Measurements from ENCODE around the gene CNOT1. TPM values are rescaled to one million over a fixed set of nuclear protein-coding genes. Genes with fewer than 3 reads are reported as not detected.

The CNOT1 gene
- total RNA-seq, 4 donors from 2014 or later, result 122 to 257 (median 178) TPM

DNA sequence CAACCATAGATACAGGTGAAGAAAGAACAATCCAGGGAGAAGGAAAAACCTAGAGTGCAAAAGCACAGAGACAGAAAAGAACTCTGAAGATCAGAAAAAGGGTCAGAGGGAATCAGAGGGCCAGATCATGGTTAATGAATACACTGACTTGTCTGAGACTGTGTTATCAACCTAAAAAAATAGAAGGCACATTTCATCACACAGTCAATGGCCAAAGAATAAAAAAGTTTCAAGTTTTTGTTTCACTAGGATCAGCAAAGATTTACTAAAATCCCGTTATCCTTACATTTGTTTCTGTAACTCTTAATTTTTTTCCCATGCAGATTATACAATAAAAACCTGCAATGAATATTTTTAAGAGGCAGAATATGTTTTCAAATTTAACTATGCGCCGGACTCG is 38.5 kb downstream of the CNOT1 start:
- H3K27ac ChIP-seq, result no peak overlapping the region
- intact Hi-C loops (cut with DNase I; ENCODE audit: low total_unique reads) (no loop called here), in situ Hi-C loops (cut with MboI; ENCODE audit: low pct_ligation_motif_present in 1 of 4, low pct_unique_long_range_greater_than_20kb in 1 of 4, low sequenced_read_pairs in 3 of 4) (no loop called here)
- H3K4me1 ChIP-seq, result no peaks in the 10 kb centered on the region
- H3K9me3 ChIP-seq, result no peaks in the 10 kb centered on the region
- TF ChIP-seq EP300 (IDR thresholded peaks at IDR 0.05; ENCODE audit: low read depth) (no peak), CTCF (IDR thresholded peaks at IDR 0.05) (no peak)
- DNase-seq, result no peak
- peaks cover 0 to 61% (median 30%) of the 10 kb centered on the region in 4 donors for H3K36me3 ChIP-seq
- WGBS, 2 donors (ENCODE audit: low coverage in 1 of 2), result 67 to 72% methylated on average over 3 to 4 of the region's 4 CpGs
- H3K4me3 ChIP-seq, result no peak overlapping the region
- no peaks in the 10 kb centered on the region for H3K27me3 ChIP-seq

GRCh38 chr16:58589326-58589905 is 40.2 kb downstream of the CNOT1 start:
- 74 to 75% methylated on average over 4 to 10 of the region's 10 CpGs for WGBS, 2 donors (ENCODE audit: low coverage in 1 of 2)
- H3K4me3 ChIP-seq, result no peak overlapping the region
- in situ Hi-C loops (cut with MboI; ENCODE audit: low pct_ligation_motif_present in 1 of 4, low pct_unique_long_range_greater_than_20kb in 1 of 4, low sequenced_read_pairs in 3 of 4) (no loop called here), intact Hi-C loops (cut with DNase I; ENCODE audit: low total_unique reads) (no loop called here)
- no peaks in the 10 kb centered on the region for H3K27me3 ChIP-seq
- TF ChIP-seq EP300 (IDR thresholded peaks at IDR 0.05; ENCODE audit: low read depth), result no peak
- TF ChIP-seq POLR2AphosphoS5 (IDR thresholded peaks at IDR 0.05), result no peak
- no peak for TF ChIP-seq POLR2A (IDR thresholded peaks at IDR 0.05)
- no peak for TF ChIP-seq CTCF (IDR thresholded peaks at IDR 0.05)
- H3K27ac ChIP-seq, result no peak overlapping the region
- H3K4me1 ChIP-seq, result no peaks in the 10 kb centered on the region
- H3K36me3 ChIP-seq, result peaks cover 0 to 75% (median 37%) of the 10 kb centered on the region in 4 donors
- H3K9me3 ChIP-seq, result no peaks in the 10 kb centered on the region
- DNase-seq, result no peak

GRCh38 chr16:58588406-58588805 is 41.2 kb downstream of the CNOT1 start:
- Histone ChIP-seq H3K36me3 (peaks cover 0 to 77% (median 38%) of the 10 kb centered on the region in 4 donors), H3K4me1 (no peaks in the 10 kb centered on the region), H3K27me3 (no peaks in the 10 kb centered on the region), H3K27ac (no peak overlapping the region), H3K9me3 (no peaks in the 10 kb centered on the region), H3K4me3 (no peak overlapping the region)
- TF ChIP-seq EP300 (IDR thresholded peaks at IDR 0.05; ENCODE audit: low read depth), result no peak
- no peak for TF ChIP-seq POLR2AphosphoS5 (IDR thresholded peaks at IDR 0.05)
- TF ChIP-seq POLR2A (IDR thresholded peaks at IDR 0.05), result no peak
- TF ChIP-seq CTCF (IDR thresholded peaks at IDR 0.05), result no peak
- intact Hi-C loops (cut with DNase I; ENCODE audit: low total_unique reads) (no loop called here), in situ Hi-C loops (cut with MboI; ENCODE audit: low pct_ligation_motif_present in 1 of 4, low pct_unique_long_range_greater_than_20kb in 1 of 4, low sequenced_read_pairs in 3 of 4) (no loop called here)
- 70 to 94% methylated on average over 2 to 3 of the region's 3 CpGs for WGBS, 2 donors (ENCODE audit: low coverage in 1 of 2)
- no peak for DNase-seq

DNA sequence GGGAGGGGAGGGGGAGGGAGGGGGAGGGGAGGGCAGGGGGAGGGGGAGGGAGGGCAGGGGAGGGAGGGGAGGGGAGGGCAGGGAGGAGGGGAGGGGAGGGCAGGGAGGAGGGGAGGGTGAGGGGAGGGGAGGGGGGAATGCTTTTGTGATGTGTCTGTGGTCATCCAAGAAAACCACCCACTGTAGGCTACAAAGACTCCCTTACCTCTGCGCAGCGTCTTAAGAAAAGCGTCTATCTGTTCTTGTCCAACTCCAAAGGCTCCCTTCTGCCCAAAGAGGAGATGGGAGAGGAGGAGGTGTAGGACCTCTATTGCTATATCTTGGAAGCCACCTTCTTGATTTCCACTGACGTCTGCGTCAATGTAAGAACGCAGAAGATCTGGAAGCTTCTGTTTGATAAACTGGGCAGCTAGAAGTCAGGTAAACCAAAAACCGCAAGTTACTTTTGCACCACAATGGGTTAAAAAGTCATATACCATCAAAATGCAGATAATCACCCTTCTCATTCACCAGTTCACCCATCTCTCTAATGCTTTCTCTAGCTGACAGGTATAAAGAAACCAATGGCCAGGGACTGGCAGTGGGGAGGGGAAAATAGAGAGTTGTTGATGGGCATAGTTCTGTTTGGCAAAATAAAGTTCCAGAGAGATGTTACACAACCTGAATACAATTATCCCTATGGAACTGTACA is 43.1 kb downstream of the CNOT1 start:
- no peak for DNase-seq
- no peak overlapping the region for H3K27ac ChIP-seq
- no peaks in the 10 kb centered on the region for H3K9me3 ChIP-seq
- peaks cover 0 to 83% (median 38%) of the 10 kb centered on the region in 4 donors for H3K36me3 ChIP-seq
- in situ Hi-C loops (cut with MboI; ENCODE audit: low pct_ligation_motif_present in 1 of 4, low pct_unique_long_range_greater_than_20kb in 1 of 4, low sequenced_read_pairs in 3 of 4) (no loop called here), intact Hi-C loops (cut with DNase I; ENCODE audit: low total_unique reads) (no loop called here)
- H3K4me3 ChIP-seq, result no peak overlapping the region
- WGBS, 2 donors (ENCODE audit: low coverage in 1 of 2), result 92 to 100% methylated on average over 3 to 7 of the region's 7 CpGs
- TF ChIP-seq POLR2A (IDR thresholded peaks at IDR 0.05) (no peak), CTCF (IDR thresholded peaks at IDR 0.05) (no peak), EP300 (IDR thresholded peaks at IDR 0.05; ENCODE audit: low read depth) (no peak), POLR2AphosphoS5 (IDR thresholded peaks at IDR 0.05) (no peak)
- H3K4me1 ChIP-seq, result no peaks in the 10 kb centered on the region
- H3K27me3 ChIP-seq, result no peaks in the 10 kb centered on the region

All from transverse colon (tissue), 4 donors.